Prostate gland (tissue), 2 donors: ENCODE measurements around the gene SUFU.

Source experiments
- POLR2A ChIP-seq: fragments of 450-650 bp; IDR thresholded peaks from one replicate; pipeline ENCODE4 v1.6.1; 2016; ENCODE audit warnings: antibody characterized with exemption, mild to moderate bottlenecking
- POLR2AphosphoS5 ChIP-seq: sonication (generic); formaldehyde crosslinking; IDR thresholded peaks from one replicate; pipeline ENCODE4 v1.6.1; 2017; ENCODE audit warnings: antibody characterized with exemption
- TF ChIP-seq, protein P1 (sequence below), 4 experiments: fragments of 200-600 bp in 2 of 4; fragments of 450-650 bp in 2 of 4; sonication (generic) in 2 of 4; IDR thresholded peaks; 1 replicate in 3 of 4; 2 replicates in 1 of 4; pipeline ENCODE4 v1.5.1; 2016 to 2019; ENCODE audit warnings: antibody characterized with exemption in 4 of 4, mild to moderate bottlenecking in 2 of 4, moderate library complexity in 2 of 4

DNA sequence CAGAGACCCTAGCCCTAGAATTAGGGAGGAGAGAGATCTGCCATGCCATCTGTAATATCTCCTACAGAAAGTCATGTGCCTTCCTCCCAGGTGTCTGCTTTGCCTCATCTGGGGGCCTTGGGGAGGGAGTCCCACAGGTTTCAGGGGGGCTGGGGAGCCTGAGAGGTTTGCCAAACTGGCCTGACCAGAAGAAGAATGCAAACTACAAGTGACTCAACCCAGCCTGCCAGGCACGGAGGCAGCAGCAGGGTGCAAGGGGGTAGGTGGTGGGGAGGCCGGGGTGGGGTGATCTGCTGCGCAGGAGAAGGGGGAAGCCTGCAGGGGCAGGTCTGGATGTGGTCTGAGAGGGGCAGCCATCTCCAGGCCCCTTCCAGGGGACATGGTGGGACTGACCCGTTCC lies 130.9 kb downstream of the SUFU start:
- TF ChIP-seq, protein P1, sequence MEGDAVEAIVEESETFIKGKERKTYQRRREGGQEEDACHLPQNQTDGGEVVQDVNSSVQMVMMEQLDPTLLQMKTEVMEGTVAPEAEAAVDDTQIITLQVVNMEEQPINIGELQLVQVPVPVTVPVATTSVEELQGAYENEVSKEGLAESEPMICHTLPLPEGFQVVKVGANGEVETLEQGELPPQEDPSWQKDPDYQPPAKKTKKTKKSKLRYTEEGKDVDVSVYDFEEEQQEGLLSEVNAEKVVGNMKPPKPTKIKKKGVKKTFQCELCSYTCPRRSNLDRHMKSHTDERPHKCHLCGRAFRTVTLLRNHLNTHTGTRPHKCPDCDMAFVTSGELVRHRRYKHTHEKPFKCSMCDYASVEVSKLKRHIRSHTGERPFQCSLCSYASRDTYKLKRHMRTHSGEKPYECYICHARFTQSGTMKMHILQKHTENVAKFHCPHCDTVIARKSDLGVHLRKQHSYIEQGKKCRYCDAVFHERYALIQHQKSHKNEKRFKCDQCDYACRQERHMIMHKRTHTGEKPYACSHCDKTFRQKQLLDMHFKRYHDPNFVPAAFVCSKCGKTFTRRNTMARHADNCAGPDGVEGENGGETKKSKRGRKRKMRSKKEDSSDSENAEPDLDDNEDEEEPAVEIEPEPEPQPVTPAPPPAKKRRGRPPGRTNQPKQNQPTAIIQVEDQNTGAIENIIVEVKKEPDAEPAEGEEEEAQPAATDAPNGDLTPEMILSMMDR (IDR thresholded peaks at IDR 0.05), result no peak
- TF ChIP-seq POLR2A (no peak), POLR2AphosphoS5 (no peak)
